WI38 (cell line): ENCODE measurements around the gene CADPS2.

Experiments
- H3K4me3 ChIP-seq: 2 replicates; pipeline ENCODE4 v1.5.1; 2011; ENCODE audit warnings: low read depth, mild to moderate bottlenecking, control low read depth, low read length
- CTCF ChIP-seq: IDR thresholded peaks from 2 replicates; pipeline ENCODE4 v1.5.1; 2012; ENCODE audit warnings: low read depth, mild to moderate bottlenecking, control low read depth, low read length

Gene CADPS2

GRCh38 chr7:122269241-122269640 lies 617.0 kb downstream of the CADPS2 start:
- TF ChIP-seq CTCF = no peak
- H3K4me3 ChIP-seq = no peak overlapping the region
